ENCODE data around the gene HSD17B4.
"Not testable (repeated sequence)": the region's sequence is repeated elsewhere in the genome, so short reads cannot be mapped to it uniquely, and the experiment has no call there.

HSD17B4 gene

GRCh38 chr5:119432674-119433237, 19.5 kb upstream of the HSD17B4 start:
- not testable (repeated sequence) for DNase-seq (ENCODE audit: low spot score)

- DNase-seq (ENCODE audit: low spot score): no peak
Observed at GRCh38 chr5:119435436-119436132, 16.7 kb upstream of the HSD17B4 start.

GRCh38 chr5:119437785-119438586, 14.3 kb upstream of the HSD17B4 start:
- DNase-seq (ENCODE audit: low spot score): not testable (repeated sequence)

GRCh38 chr5:119438587-119438917, 13.7 kb upstream of the HSD17B4 start:
- DNase-seq (ENCODE audit: low spot score): not testable (repeated sequence)

GRCh38 chr5:119439140-119439631, 13.1 kb upstream of the HSD17B4 start:
- DNase-seq (ENCODE audit: low spot score): no peak

GRCh38 chr5:119439632-119440031, 12.7 kb upstream of the HSD17B4 start:
- not testable (repeated sequence) for DNase-seq (ENCODE audit: low spot score)

- not testable (repeated sequence) for DNase-seq (ENCODE audit: low spot score)
Observed at GRCh38 chr5:119444643-119445042, 7.7 kb upstream of the HSD17B4 start.

- DNase-seq (ENCODE audit: low spot score): no peak
Observed at GRCh38 chr5:119445544-119445943, 6.8 kb upstream of the HSD17B4 start.

- no peak for DNase-seq (ENCODE audit: low spot score)
Observed at GRCh38 chr5:119449882-119450281, 2.4 kb upstream of the HSD17B4 start.

GRCh38 chr5:119450627-119451026, 1.7 kb upstream of the HSD17B4 start:
- not testable (repeated sequence) for DNase-seq (ENCODE audit: low spot score)

GRCh38 chr5:119451561-119451960, 736 bp upstream of the HSD17B4 start:
- no peak for DNase-seq (ENCODE audit: low spot score)

- DNase-seq (ENCODE audit: low spot score): no peak
Observed at GRCh38 chr5:119452060-119452372, 281 bp upstream of the HSD17B4 start.

GRCh38 chr5:119453040-119453373, 710 bp downstream of the HSD17B4 start:
- no peak for DNase-seq (ENCODE audit: low spot score)

GRCh38 chr5:119454171-119454570, 1.9 kb downstream of the HSD17B4 start:
- no peak for DNase-seq (ENCODE audit: low spot score)

- no peak for DNase-seq (ENCODE audit: low spot score)
Observed at GRCh38 chr5:119458911-119459632, 6.8 kb downstream of the HSD17B4 start.

- no peak for DNase-seq (ENCODE audit: low spot score)
Observed at GRCh38 chr5:119465640-119466039, 13.3 kb downstream of the HSD17B4 start.

- DNase-seq (ENCODE audit: low spot score): no peak
Observed at GRCh38 chr5:119468286-119468685, 16.0 kb downstream of the HSD17B4 start.

GRCh38 chr5:119470105-119470763, 17.9 kb downstream of the HSD17B4 start:
- no peak for DNase-seq (ENCODE audit: low spot score)

GRCh38 chr5:119470851-119471451, 18.7 kb downstream of the HSD17B4 start:
- DNase-seq (ENCODE audit: low spot score): peak; percentile 31

- no peak for DNase-seq (ENCODE audit: low spot score)
Observed at GRCh38 chr5:119473241-119473640, 20.9 kb downstream of the HSD17B4 start.

- no peak for DNase-seq (ENCODE audit: low spot score)
Observed at GRCh38 chr5:119476341-119476740, 24.0 kb downstream of the HSD17B4 start.

GRCh38 chr5:119478781-119479180, 26.5 kb downstream of the HSD17B4 start:
- no peak for DNase-seq (ENCODE audit: low spot score)
